K562 (cell line): ENCODE results near the gene CD37. TPM values are rescaled to one million over a fixed set of nuclear protein-coding genes. Genes with fewer than 3 reads are reported as not detected.
A peak's percentile ranks its signal among the peaks of the same experiment; 100 is the strongest.

Source experiments
- BDP1 ChIP-seq: IDR thresholded peaks from 3 replicates; pipeline ENCODE4 v1.6.1; 2011; ENCODE audit not compliant: insufficient read length, insufficient read depth
- HCFC1 ChIP-seq: IDR thresholded peaks from 2 replicates; pipeline ENCODE4 v1.6.1; 2012; ENCODE audit warnings: low read depth, low read length, improper control_type of control experiment
- HNRNPH1 ChIP-seq: fragments of 200-400 bp; formaldehyde crosslinking; optimal IDR thresholded peaks from 2 replicates; pipeline ENCODE3; 2017; ENCODE audit warnings: low read depth, mild to moderate bottlenecking, low read length, moderate library complexity
- MTA3 ChIP-seq: fragments of 450-650 bp; formaldehyde crosslinking; IDR thresholded peaks from 2 replicates; pipeline ENCODE4 v1.6.1; 2017; ENCODE audit warnings: mild to moderate bottlenecking, borderline replicate concordance
- PPARD ChIP-seq: fragments of 250-450 bp; sonication (Bioruptor Pico); IDR thresholded peaks from 2 replicates; pipeline ENCODE4 v1.8.0; 2022; ENCODE audit warnings: inconsistent platforms, mild to moderate bottlenecking, moderate library complexity
- RBM15 ChIP-seq: fragments of 200-400 bp; formaldehyde crosslinking; IDR thresholded peaks from 2 replicates; pipeline ENCODE4 v1.6.1; 2018; ENCODE audit warnings: mild to moderate bottlenecking, low read length, moderate library complexity; ENCODE audit not compliant: insufficient read depth
- RBM39 ChIP-seq: fragments of 200-400 bp; formaldehyde crosslinking; optimal IDR thresholded peaks from 2 replicates; pipeline ENCODE3; 2018; ENCODE audit warnings: low read depth, low read length
- SIN3A ChIP-seq, 2 experiments: fragments of 150-350 bp in 1 of 2; IDR thresholded peaks; 2 replicates each; pipeline ENCODE4 v1.6.1; 2011 to 2016; ENCODE audit warnings: borderline replicate concordance in 2 of 2, low read depth in 2 of 2, low read length in 2 of 2, mild to moderate bottlenecking in 2 of 2, moderate library complexity in 2 of 2; ENCODE audit not compliant: control insufficient read depth in 1 of 2
- YY1 ChIP-seq, 3 experiments: IDR thresholded peaks; 2 replicates each; pipeline ENCODE4 v1.6.1; 2011; ENCODE audit warnings: low read length in 2 of 3, mild to moderate bottlenecking in 2 of 3, moderate library complexity in 2 of 3, borderline replicate concordance in 1 of 3, control low read depth in 1 of 3, low read depth in 1 of 3; ENCODE audit not compliant: insufficient read depth in 3 of 3, insufficient replicate concordance in 2 of 3, control insufficient read depth in 1 of 3, insufficient read length in 1 of 3; ENCODE audit errors: extremely low read depth in 1 of 3
- ZFP36 ChIP-seq: fragments of 150-350 bp; IDR thresholded peaks from 2 replicates; pipeline ENCODE4 v1.6.1; 2018; ENCODE audit warnings: low read length, low read depth; ENCODE audit not compliant: partially characterized antibody
- ZNF253 ChIP-seq: fragments of 250-450 bp; sonication (Bioruptor Pico); conservative IDR thresholded peaks from 2 replicates; pipeline ENCODE4 v1.6.1; 2021; ENCODE audit warnings: mild to moderate bottlenecking
- polyA plus RNA-seq, 8 experiments: library from polyadenylated mRNA; depleted of rRNA in 4 of 8; stranded (reverse) in 5 of 8; unstranded in 3 of 8; fragments of >200 nt; fragmentation: Nextera tagmentation in 2 of 8; fragmentation: Illumina TruSeq in 1 of 8; extraction: Ambion mirVana in 2 of 8; extraction: Trizol in 1 of 8; gene quantifications; 2 replicates each; pipeline versions ENCODE4 v1.2.1 to v1.2.3, GENCODE V29; 2011 to 2014; ENCODE audit warnings: inconsistent platforms in 1 of 8, missing spikeins in 1 of 8
- total RNA-seq, 7 experiments: library from RNA; depleted of rRNA in 6 of 7; stranded (reverse); fragments of >200 nt in 6 of 7; fragmentation: Illumina TruSeq in 2 of 7; extraction: Trizol in 2 of 7; gene quantifications; 2 replicates each; pipeline versions ENCODE4 v1.2.1 to v1.2.3, GENCODE V29; 2011 to 2021; ENCODE audit warnings: low replicate concordance in 1 of 7
- TF ChIP-seq, protein P1 (sequence below): fragments of 450-650 bp; IDR thresholded peaks from 2 replicates; pipeline ENCODE4 v1.6.1; 2016; ENCODE audit warnings: low read depth
- TF ChIP-seq, protein P2 (sequence below): sonication (generic); formaldehyde crosslinking; IDR thresholded peaks from 2 replicates; pipeline ENCODE4 v1.8.0; 2022; ENCODE audit warnings: missing genetic modification reagents, mild to moderate bottlenecking, moderate library complexity, borderline replicate concordance
- TF ChIP-seq, protein P3 (sequence below), 3 experiments: IDR thresholded peaks in 2 of 3; conservative IDR thresholded peaks in 1 of 3; 2 replicates each; pipeline ENCODE4 v1.5.1; 2011 to 2012; ENCODE audit warnings: low read length in 3 of 3, mild to moderate bottlenecking in 3 of 3, control low read depth in 2 of 3, improper control_type of control experiment in 1 of 3, inconsistent platforms in 1 of 3, low read depth in 1 of 3, mixed read lengths in 1 of 3, moderate library complexity in 1 of 3; ENCODE audit not compliant: insufficient read depth in 2 of 3

CD37 gene
- total and polyA plus RNA-seq, 9 of the 15 experiments (the other 6 are each of a cell fraction or from before 2014, with no cell fraction given): 2.5 to 19.0 (median 7.4) TPM

DNA sequence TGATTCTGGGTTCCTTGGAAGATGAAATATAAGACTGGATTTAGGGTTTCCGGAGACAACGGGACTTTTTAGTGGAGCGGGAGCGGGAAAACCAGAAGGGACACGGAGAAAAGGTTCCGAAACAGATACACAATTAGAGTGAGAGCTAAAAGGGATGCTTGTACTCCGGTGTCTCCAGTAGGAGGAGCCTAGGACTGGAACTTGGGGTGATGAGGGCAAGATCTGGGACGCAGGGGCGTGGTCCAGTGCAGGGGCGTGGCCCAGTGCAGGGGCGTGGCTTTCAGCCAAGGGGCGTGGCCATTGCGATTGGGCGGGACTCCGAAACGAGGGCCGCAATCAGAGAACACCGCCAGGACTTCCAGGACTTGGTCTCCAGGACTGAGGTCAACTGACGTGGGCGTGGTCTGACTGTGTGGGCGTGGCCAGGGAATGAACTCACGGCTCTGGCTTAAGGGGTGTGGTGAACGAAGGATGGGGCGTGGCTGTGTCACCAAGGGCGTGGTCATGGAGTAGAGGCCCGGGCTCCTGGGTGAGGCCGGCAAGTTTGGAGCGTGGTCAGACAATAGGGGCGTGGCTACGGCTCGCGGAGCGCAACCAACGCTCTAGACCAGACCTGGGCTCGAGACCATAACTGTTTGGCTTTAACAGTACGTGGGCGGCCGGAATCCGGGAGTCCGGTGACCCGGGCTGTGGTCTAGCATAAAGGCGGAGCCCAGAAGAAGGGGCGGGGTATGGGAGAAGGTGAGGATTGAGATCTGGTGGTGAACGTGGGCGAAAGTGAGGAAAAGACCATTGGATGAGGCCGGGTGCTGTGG, 28.3 kb downstream of the CD37 start, which contains the start of gene DKKL1 (continued):
- TF ChIP-seq MTA3: peak; percentile 26; the same call in 1 of the 2 replicates
- no peak for TF ChIP-seq ZNF253 (CRISPR knock-in tag)
- TF ChIP-seq RBM15: no peak
- TF ChIP-seq BDP1: no peak
- no peak for TF ChIP-seq ZFP36
- TF ChIP-seq, protein P1, sequence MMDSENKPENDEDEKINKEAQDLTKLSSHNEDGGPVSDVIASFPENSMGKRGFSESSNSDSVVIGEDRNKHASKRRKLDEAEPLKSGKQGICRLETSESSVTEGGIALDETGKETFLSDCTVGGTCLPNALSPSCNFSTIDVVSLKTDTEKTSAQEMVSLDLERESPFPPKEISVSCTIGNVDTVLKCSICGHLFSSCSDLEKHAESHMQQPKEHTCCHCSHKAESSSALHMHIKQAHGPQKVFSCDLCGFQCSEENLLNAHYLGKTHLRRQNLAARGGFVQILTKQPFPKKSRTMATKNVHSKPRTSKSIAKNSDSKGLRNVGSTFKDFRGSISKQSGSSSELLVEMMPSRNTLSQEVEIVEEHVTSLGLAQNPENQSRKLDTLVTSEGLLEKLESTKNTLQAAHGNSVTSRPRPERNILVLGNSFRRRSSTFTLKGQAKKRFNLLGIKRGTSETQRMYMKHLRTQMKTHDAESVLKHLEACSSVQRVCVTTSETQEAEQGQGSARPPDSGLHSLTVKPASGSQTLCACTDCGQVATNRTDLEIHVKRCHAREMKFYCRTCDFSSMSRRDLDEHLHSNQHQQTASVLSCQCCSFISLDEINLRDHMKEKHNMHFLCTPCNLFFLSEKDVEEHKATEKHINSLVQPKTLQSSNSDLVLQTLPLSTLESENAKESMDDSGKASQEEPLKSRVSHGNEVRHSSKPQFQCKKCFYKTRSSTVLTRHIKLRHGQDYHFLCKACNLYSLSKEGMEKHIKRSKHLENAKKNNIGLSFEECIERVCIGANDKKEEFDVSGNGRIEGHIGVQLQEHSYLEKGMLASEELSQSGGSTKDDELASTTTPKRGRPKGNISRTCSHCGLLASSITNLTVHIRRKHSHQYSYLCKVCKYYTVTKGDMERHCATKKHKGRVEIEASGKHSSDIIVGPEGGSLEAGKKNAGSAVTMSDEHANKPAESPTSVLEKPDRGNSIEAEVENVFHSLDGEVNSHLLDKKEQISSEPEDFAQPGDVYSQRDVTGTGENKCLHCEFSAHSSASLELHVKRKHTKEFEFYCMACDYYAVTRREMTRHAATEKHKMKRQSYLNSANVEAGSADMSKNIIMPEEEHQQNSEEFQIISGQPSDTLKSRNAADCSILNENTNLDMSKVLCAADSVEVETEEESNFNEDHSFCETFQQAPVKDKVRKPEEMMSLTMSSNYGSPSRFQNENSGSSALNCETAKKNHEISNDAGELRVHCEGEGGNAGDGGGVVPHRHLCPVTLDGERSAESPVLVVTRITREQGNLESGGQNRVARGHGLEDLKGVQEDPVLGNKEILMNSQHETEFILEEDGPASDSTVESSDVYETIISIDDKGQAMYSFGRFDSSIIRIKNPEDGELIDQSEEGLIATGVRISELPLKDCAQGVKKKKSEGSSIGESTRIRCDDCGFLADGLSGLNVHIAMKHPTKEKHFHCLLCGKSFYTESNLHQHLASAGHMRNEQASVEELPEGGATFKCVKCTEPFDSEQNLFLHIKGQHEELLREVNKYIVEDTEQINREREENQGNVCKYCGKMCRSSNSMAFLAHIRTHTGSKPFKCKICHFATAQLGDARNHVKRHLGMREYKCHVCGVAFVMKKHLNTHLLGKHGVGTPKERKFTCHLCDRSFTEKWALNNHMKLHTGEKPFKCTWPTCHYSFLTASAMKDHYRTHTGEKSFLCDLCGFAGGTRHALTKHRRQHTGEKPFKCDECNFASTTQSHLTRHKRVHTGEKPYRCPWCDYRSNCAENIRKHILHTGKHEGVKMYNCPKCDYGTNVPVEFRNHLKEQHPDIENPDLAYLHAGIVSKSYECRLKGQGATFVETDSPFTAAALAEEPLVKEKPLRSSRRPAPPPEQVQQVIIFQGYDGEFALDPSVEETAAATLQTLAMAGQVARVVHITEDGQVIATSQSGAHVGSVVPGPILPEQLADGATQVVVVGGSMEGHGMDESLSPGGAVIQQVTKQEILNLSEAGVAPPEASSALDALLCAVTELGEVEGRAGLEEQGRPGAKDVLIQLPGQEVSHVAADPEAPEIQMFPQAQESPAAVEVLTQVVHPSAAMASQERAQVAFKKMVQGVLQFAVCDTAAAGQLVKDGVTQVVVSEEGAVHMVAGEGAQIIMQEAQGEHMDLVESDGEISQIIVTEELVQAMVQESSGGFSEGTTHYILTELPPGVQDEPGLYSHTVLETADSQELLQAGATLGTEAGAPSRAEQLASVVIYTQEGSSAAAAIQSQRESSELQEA: no peak
- no peak for TF ChIP-seq PPARD (CRISPR knock-in tag)
- no peak for TF ChIP-seq YY1 (IDR thresholded peaks at IDR 0.05; ENCODE audit: borderline replicate concordance in 1 of 3, control insufficient read depth in 1 of 3, extremely low read depth in 1 of 3, insufficient read depth in 3 of 3, insufficient read length in 1 of 3, insufficient replicate concordance in 2 of 3, low read depth in 1 of 3, low read length in 2 of 3)
- peak in 1 of 2 experiments; percentile 38; a peak in 1 of 4 replicates for TF ChIP-seq SIN3A (IDR thresholded peaks at IDR 0.05; ENCODE audit: borderline replicate concordance in 2 of 2, control insufficient read depth in 1 of 2, low read depth in 2 of 2, low read length in 2 of 2)
- TF ChIP-seq, protein P2, sequence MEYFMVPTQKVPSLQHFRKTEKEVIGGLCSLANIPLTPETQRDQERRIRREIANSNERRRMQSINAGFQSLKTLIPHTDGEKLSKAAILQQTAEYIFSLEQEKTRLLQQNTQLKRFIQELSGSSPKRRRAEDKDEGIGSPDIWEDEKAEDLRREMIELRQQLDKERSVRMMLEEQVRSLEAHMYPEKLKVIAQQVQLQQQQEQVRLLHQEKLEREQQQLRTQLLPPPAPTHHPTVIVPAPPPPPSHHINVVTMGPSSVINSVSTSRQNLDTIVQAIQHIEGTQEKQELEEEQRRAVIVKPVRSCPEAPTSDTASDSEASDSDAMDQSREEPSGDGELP (CRISPR knock-in tag): peak; percentile 78; the same call in 1 of the 2 replicates
- TF ChIP-seq RBM39: no peak
- TF ChIP-seq HNRNPH1: no peak
- TF ChIP-seq, protein P3, sequence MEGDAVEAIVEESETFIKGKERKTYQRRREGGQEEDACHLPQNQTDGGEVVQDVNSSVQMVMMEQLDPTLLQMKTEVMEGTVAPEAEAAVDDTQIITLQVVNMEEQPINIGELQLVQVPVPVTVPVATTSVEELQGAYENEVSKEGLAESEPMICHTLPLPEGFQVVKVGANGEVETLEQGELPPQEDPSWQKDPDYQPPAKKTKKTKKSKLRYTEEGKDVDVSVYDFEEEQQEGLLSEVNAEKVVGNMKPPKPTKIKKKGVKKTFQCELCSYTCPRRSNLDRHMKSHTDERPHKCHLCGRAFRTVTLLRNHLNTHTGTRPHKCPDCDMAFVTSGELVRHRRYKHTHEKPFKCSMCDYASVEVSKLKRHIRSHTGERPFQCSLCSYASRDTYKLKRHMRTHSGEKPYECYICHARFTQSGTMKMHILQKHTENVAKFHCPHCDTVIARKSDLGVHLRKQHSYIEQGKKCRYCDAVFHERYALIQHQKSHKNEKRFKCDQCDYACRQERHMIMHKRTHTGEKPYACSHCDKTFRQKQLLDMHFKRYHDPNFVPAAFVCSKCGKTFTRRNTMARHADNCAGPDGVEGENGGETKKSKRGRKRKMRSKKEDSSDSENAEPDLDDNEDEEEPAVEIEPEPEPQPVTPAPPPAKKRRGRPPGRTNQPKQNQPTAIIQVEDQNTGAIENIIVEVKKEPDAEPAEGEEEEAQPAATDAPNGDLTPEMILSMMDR (IDR thresholded peaks at IDR 0.05 in 2 of 3, conservative IDR thresholded peaks at IDR 0.05 in 1 of 3; ENCODE audit: insufficient read depth in 2 of 3, low read depth in 1 of 3, low read length in 3 of 3): peak; percentile 49 to 59 (median 49); a peak in 5 of 6 replicates
- no peak; the same call in none of the 2 replicates for TF ChIP-seq HCFC1
